Transverse colon (tissue), 4 donors: ENCODE results near the gene HEG1.

Experiments used
- CTCF ChIP-seq, 5 experiments: fragments of 200-600 bp in 3 of 5; fragments of 450-650 bp in 2 of 5; sonication (generic) in 3 of 5; IDR thresholded peaks; 1 replicate in 2 of 5; 2 replicates in 3 of 5; pipeline ENCODE4 v1.5.1; 2016 to 2017; ENCODE audit warnings: antibody characterized with exemption in 5 of 5, inconsistent platforms in 3 of 5, mild to moderate bottlenecking in 2 of 5, moderate library complexity in 1 of 5
- POLR2A ChIP-seq: fragments of 450-650 bp; IDR thresholded peaks from one replicate; pipeline ENCODE4 v1.6.1; 2016; ENCODE audit warnings: antibody characterized with exemption, mild to moderate bottlenecking, moderate library complexity
- POLR2AphosphoS5 ChIP-seq, 3 donors: sonication (generic); formaldehyde crosslinking; IDR thresholded peaks; one replicate each; pipeline ENCODE4 v1.6.1; 2016; ENCODE audit warnings: antibody characterized with exemption in 3 of 3

- TF ChIP-seq POLR2AphosphoS5 (IDR thresholded peaks at IDR 0.05), result no peak
- no peak for TF ChIP-seq POLR2A
- TF ChIP-seq CTCF (IDR thresholded peaks at IDR 0.05), result no peak
These were observed 86.6 kb downstream of the HEG1 start for GRCh38 chr3:124969190-124969589.
